GM18498 (cell line): Measurements from ENCODE around the gene TNNT2.

Experiments used
- ATAC-seq: cut with Tn5 transposase; IDR thresholded peaks from one replicate; pipeline ENCODE4 v1.9.1; 2021; ENCODE audit warnings: mild to moderate bottlenecking, moderate library complexity; ENCODE audit not compliant: unreplicated experiment

The TNNT2 gene

DNA sequence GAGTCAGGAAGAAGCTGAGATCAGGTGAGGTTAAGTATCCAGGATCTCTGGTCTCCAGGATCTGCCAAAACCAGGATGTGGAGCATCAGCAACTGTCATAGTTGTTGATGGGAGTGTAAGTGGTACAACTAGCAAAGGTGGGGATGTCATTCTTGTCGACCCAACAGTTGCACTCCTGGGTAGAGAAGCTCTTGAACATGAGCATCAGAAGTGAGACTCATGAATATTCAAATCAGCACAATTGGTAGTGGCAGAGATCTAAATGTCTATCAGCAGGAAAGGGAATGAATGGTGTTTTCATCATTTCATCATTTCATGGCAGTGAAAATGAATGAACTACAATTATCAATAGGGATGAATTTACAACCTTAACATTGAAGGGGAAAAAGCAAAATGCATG, 25.9 kb upstream of the TNNT2 start:
- no peak for ATAC-seq

DNA sequence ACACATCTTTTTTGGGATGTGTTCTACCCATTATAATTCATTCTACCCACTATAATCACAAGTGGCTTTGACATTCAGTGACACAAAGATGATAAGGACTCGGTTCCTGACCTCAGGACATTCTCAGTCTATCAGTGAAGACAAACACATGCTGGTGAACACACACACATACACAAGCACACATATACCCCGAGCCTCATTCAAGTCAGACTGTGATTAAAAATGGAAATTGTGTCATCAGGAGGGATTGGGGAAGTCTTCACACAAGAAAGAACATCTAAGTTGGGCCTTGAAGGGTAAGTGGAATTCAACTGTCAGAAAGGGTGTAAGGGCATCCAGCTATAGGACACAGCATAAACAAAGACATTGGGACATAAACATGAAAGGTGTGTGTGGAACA, 24.2 kb upstream of the TNNT2 start:
- ATAC-seq = no peak

DNA sequence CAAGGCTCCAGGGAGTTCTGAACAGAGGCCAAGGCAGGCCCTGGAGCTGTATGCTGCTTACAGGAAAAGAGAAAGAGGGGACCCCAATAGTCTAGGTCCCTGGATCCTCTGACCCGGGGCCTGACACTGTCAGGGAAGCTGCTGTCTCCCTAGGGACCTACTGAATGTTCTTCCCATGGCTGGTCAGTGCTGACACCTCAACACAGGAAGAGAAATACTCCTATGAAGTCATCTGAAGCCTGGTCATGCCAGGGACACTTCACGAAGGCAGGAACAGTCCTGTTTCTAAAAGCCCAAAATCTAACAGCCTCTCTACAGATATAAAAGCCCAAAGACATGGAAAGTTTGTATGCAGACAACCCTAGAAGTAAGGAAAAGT, 23.4 kb upstream of the TNNT2 start:
- no peak for ATAC-seq

DNA sequence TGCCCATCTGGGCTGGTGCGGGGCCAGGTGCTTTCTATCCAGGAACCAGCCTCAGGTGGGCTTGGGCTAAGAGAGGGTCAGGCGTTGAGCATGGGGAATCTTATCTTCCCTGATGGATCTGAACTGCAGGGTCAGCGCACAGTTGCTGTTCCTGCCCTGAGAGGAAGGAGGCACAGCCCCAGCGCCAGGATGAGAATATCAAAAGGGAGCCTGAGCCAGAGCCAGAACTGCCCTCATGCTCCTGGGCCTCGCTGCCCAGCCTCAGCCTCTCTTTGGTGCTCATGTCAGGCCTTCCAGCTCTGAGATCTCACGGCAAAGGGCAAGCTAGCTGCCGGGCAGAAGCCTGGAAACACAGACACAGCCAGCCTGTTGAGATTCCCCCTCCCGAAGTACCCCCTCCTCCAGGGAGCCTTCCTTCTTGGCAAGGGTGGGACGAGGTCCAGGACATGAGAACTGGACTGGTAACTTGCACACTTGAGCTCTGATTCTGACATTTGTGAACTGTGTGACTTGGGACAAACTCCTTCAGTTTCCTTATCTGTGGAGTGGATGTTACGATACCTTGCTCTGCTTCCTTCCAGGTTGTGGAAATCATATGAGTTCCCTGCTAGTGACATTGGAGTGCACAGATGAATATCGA, 22.9 kb upstream of the TNNT2 start:
- ATAC-seq = no peak

- no peak for ATAC-seq
These were observed 22.1 kb upstream of the TNNT2 start for GRCh38 chr1:201399352-201400126.

DNA sequence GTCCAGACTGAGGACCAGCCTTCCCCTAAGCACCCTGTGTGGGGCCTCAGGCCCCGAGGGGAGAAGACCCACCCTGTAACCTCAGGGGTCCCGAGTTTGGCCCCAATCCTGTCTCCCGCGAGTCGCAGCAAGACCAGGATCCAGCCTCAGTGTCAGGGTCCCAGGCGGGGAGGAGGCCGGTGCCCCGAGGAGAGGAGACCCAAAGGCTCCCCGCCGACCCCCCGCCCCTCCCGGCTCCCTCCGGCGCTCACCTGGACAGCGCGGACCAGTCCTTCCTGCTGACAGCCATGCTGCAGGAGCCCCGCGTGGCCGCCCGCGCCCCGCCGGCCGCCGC, 21.5 kb upstream of the TNNT2 start, which contains the start of gene LAD1:
Gene LAD1 (minus strand): TSS at position 307 of the 334 bp plus-strand sequence. CDS start 18 bp downstream, at position 289.
- no peak for ATAC-seq

GRCh38 chr1:201397675-201398074, 20.2 kb upstream of the TNNT2 start:
- no peak for ATAC-seq

DNA sequence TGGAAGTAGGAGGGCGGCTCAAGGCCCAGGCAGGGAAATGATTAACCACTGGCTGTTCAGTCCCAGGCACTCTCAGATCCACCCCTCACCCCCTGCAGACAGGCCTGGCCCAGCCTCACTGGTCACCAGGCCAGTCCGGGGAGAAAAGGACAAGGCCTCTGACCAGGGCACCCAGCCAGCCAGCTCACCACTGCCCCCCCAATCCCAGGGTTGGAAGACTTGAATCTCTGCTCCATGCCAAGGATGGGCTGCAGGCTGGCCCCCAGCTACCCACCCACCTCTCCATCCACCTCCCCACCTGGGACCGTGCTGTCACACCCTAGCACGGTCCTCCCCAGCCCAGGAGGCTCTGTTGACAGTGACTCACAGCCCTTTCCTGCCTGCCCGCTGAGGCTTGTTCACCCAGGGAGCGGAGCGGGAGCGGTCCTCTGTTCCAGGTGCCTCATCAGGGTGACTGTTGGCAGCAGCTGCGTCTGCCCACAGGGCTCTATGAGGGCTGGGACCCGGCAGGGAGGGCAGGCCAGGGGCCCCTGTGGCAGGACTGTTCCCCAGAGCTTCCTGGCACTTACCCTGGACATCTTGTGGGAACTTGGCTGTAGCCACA, 19.5 kb upstream of the TNNT2 start:
- no peak for ATAC-seq

GRCh38 chr1:201395936-201396335, 18.5 kb upstream of the TNNT2 start:
- no peak for ATAC-seq

DNA sequence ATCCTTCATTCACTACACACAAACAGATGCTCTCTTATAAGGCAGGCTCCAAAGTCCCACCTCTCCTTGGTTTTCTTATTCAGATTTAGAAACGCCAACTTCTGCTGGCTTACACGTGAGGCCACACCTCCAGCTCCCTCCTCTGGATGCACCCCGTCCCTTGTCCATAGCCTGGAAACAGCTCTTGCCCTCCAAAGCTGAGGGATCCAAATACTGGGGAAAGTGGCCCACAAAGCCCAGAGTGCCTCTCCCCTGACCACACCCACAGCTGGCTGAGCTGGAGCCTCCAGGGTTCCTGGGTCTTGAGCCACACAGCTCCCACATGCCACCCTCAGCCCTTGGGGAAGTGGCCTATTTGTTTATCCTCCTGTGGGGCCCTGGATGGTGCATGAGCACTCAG, 17.1 kb upstream of the TNNT2 start:
- ATAC-seq = no peak

- ATAC-seq = no peak
These were observed 15.6 kb upstream of the TNNT2 start for GRCh38 chr1:201393076-201393475.

DNA sequence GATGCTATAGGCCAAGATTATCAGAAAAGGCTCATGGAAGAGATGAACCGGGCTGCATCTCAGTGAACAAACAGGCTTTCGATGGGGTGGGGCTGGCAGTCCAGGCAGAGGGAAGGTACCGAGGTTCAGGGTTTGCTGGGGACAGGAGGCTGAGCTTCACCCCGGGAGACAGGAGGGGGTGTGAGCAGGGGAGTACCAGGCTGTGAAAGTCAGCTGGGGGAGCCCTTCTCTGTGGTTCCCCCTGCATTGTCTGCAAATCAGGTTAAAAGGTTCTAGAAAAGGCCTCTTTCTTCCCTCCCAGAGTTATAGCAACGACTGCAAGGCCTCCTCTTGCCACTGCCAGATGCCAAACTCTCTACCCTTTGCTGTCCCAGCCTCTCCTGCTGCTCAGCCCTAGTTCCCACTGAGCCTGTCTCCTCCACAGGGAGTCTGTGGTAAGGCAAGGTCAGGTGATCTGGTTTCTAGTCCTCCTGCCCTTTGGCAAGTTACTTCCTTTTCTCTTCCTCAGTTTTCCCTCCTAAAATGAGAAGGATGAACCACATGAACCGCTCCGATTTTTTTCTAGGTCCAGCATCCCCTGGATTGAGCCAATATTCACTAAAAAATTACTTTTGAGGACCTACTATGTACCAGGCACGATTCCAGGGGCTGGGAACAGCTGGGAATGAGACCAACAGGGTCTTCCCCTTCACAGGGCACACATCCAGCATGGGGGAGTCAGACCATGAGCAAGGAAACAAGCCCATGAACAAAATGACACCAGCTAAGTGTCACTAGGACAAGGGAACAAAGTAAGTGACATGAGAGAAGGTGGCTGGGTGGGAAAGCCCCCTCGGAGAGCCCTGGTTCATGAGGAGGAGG, 14.4 kb upstream of the TNNT2 start:
- ATAC-seq = no peak

GRCh38 chr1:201391225-201391624, 13.7 kb upstream of the TNNT2 start:
- ATAC-seq = no peak

DNA sequence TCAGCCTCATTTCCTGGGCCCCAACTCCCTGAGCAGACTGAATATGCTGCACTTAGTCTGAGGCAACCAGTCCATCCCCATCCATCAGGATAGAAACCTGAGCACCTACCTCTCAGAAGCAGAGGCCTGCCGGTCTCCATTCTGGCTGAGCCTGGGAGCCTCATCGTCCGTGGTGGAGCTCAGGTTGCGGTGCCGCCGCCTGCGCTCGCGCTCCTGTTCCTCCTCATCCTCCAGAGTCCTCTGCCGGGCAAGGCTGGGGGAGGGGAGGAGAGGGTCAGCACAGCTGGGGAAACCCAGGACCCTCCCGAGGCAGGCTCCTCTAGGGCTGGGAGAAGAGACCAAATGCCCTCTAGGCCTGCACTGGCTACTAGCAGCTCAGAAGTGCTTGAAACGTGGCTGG, 11.6 kb upstream of the TNNT2 start:
- no peak for ATAC-seq

DNA sequence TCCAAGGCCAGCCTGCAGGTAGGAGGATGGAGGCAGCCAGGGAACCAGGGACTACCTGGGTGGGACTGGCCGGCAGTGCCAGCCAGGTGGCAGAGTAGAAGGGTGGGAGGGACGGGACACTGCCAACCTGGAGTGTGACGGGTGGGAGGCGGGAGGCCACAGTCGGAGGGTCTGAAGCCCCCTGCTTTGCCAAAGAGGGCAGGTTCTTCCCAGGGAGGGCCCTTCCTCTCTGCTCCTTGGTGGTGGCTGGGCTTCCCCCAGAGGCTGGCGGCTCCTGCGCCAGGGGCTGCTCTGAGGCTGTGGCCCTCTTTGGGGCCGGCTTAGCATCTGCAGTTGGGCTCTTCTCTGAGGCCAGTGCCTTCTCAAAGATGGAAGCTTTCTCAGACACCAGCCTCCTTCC, 8.7 kb upstream of the TNNT2 start:
- no peak for ATAC-seq

DNA sequence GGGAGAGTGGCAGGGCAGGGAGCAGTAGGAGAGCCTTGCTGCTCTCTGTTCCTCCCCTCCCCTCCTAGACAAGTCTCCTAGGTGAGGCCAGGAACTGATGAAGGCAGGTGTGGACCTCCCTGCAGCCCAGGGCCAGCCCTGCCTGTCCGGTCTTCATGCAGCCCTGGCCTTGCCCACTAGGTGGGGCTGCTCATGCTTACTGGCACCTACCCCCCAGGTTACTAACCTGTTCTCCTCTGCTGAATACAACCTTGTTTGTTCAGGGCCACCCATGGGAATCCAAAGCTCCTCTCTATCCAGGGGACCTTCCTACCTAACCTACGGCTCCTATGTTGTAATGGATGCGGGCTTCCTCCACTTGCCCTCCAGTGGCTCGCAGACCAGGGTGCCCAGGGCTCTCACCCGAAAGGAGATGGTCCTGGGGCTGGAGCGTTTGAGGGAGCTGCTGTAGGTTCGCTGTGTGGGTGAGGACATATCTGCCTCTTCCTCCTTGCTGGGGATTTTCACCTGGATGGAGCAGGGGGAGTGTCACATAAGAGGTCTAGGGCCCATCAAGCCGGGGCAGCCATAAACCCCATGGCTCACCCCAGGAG, 7.9 kb upstream of the TNNT2 start:
- ATAC-seq = peak; percentile 85

GRCh38 chr1:201384406-201384782, 6.9 kb upstream of the TNNT2 start:
- ATAC-seq = no peak

- ATAC-seq = no peak
These were observed 6.3 kb upstream of the TNNT2 start for GRCh38 chr1:201383647-201384405.

GRCh38 chr1:201381130-201381529, 3.6 kb upstream of the TNNT2 start:
- ATAC-seq = no peak

GRCh38 chr1:201379733-201380242, 2.3 kb upstream of the TNNT2 start:
- ATAC-seq = no peak
